HG03135 (cell line): Measurements from ENCODE around the gene RIMOC1.
A peak's percentile ranks its signal among the peaks of the same experiment; 100 is the strongest.
"Not testable (repeated sequence)": the region's sequence is repeated elsewhere in the genome, so short reads cannot be mapped to it uniquely, and the experiment has no call there.

Experiments
- ATAC-seq: cut with Tn5 transposase; IDR thresholded peaks from one replicate; pipeline ENCODE4 v1.9.1; 2021; ENCODE audit warnings: mild to moderate bottlenecking, moderate library complexity; ENCODE audit not compliant: unreplicated experiment

RIMOC1 gene

GRCh38 chr5:41885286-41885685 lies 18.9 kb upstream of the RIMOC1 start:
- no peak for ATAC-seq

GRCh38 chr5:41891066-41891707 lies 13.0 kb upstream of the RIMOC1 start:
- no peak for ATAC-seq

DNA sequence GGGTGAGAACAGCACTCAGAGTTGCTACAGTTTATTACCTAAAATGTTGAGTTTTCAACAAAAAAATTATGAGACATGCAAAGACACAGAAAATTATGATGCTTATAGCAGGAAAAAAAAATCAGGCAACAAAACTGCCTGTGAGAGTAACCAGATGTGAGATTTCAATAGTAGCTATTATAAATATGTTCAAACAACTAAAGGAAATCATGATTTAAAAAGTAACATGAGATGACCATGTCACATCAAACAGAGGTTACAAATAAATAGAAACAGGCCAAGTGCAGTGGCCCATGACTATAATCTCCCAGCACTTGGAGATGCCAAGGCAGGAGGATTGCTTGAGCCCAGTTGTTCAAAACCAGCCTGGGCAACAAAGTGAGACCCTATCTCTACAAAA lies 12.1 kb upstream of the RIMOC1 start:
- no peak for ATAC-seq

DNA sequence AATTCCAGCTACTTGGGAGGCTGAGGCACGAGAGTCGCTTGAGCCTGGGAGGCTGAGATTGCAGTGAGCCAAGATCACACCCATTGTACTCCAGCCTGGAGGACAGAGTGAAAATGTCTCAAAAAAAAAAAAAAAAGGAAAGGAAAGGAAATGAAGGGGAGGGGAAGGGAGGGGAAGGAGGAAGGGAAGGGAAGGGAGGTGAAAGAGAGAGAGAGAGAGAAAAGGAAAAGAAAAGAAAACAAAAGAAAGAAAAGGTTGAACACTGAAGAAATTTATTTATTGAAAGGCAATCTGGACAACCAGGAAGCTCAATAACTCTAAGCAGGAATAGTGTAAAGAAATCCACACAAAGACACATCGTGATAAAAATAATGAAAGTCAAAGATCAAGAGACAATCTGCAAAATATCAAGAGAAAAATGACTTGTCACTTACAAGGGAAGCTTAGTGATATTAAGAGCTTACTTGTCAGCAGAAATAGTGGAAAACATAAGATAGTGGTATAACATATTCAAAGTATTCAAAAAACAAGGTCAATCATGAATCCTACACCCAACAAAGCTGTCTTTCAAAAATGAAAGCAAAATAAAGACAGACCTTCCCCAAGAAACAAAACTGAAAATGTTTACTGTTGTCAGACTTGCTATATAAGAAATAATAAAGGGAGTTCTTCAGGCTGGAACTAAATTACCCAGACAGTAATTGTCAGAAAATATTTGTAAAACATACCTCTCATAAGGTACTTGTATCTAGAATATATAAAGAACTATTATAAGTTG lies 10.9 kb upstream of the RIMOC1 start:
- peak; percentile 69 for ATAC-seq

- no peak for ATAC-seq
Measured at GRCh38 chr5:41896230-41896629, 7.9 kb upstream of the RIMOC1 start.

GRCh38 chr5:41903382-41903891 lies 707 bp upstream of the RIMOC1 start:
- ATAC-seq, result no peak

DNA sequence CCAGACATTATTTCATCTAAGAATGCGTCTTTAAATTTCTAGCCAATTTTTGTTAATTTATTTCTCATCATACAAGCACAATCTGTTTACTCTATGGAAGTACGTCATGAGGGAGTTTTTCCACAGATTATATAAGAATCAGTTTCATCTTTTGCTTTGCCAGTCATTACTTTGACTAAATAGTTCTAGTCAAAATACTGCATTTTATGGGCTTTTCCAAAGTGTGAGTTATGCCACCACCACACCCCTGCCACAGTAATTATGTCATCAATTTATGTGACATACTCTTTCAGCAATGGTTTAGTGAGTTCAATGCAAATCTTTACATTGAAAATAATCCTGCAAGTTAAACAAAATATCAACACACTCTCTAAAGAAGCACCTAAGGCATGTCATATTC lies 2.0 kb downstream of the RIMOC1 start:
- ATAC-seq, result no peak

DNA sequence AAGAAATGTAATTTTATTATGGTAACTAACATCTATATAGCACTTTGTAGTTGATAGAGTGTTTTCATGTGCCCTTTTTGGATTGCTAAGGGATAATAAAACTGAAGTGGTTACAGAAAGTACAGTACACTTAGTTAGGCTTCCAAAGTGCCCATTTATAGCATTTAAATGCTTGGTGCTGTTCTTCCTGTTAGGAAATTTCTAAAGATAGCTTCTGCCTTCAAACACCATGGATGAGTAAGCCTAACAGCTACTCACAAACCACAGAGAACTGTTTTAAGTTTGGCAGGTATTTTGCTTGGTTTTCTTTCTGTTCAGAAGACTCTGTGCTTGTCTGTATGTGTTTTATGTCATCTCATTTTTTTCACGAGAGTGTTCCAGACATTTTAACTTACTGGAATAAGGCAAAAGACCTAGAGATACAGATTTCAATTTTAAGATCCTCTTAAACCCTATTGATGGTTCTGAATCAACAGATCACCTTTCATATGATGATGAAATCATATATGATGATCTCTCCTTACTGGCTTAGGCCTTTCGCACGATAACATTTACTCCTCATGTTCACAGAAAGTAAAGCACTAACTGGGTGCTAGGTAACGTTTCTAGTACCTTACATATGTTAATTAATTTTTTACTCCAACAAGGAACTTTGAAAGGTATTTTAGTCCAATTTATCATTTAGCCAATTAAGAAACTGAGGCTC lies 4.4 kb downstream of the RIMOC1 start:
- no peak for ATAC-seq

DNA sequence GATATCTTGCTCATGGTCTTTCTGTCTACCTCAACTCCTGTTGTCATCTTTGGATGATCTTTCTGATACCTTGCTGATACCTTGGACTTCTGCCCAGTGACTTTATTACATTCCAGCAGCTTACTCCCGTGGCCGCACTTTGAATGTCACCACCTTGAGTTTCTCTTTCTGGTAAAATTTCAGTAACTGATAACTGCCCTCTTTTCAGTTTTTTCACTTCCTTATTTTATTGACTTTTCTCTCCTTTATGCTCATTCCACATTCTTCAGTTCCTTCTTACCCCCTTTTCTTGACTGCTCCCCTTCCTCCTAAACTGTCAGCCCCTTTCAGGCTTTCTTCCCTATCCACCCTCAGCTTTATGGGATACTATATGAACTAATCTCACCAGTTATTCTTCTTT lies 14.0 kb downstream of the RIMOC1 start:
- ATAC-seq, result no peak

DNA sequence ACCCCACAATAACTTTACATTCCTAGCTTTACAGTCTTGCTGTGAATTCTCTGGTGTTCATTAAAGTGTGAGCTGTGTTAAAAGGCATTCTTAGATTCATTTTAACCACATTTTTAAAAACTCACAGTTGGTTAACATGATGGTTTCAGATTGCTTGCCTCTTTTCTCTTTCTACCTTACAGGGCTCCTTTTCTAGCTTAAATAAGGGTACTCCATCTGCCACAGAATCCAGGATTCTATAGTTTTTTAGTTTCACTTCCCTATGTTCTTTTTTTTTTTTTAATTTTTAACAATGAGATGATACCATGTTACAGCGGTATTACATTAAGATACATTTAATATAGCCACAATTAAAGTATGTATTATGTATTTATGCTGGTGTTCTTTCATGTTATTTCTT lies 17.0 kb downstream of the RIMOC1 start:
- ATAC-seq, result no peak

- no peak for ATAC-seq
Measured at GRCh38 chr5:41921874-41922273, 17.7 kb downstream of the RIMOC1 start.

DNA sequence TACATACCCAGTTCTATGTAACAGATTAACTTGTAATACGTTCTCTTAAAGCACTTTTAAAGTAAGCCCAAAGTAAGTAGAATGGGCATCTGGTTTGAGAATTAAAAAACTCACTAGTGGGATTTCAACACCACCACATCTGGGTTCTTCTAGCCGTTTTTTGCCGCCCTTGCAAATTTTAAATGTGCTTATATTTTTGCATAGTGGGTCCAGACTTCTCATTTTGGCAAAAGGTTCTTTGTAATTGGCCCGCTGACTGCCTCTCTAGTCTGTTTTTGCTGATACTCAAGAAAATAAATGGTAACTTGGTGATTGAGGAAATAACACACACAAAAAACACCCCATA lies 20.4 kb downstream of the RIMOC1 start:
- ATAC-seq, result no peak

DNA sequence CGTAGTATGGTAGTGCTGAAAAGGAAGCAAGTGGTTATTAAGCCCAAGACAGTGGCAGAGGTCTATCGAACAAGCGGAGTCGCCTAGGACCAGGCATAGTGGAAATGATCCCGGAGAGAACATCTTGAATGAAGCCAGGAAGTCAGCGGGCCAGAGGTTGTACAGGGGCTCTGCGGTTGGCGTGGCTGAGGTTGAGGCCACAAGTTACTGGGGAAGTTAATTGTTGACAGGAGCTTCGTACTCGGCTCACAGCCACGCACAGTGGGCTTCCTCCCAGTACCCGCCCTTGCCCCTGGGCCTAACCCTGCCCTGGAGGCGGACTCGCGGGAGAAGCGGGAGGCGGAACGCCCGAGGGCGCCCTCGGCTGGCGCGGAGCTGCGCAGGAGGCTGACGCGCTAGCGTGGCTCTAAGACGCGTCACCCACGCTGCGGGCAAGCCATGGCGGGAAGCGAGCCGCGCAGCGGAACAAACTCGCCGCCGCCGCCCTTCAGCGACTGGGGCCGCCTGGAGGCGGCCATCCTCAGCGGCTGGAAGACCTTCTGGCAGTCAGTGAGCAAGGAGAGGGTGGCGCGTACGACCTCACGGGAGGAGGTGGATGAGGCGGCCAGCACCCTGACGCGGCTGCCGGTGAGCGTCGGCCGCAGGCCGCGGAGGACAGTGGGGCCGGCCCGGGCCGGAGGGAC lies 20.9 kb downstream of the RIMOC1 start, which contains the start of gene FBXO4:
Gene FBXO4 (plus strand): TSS at position 410 of the 683 bp plus-strand sequence. CDS start 29 bp downstream, at position 439.
- peak; percentile 90 for ATAC-seq

DNA sequence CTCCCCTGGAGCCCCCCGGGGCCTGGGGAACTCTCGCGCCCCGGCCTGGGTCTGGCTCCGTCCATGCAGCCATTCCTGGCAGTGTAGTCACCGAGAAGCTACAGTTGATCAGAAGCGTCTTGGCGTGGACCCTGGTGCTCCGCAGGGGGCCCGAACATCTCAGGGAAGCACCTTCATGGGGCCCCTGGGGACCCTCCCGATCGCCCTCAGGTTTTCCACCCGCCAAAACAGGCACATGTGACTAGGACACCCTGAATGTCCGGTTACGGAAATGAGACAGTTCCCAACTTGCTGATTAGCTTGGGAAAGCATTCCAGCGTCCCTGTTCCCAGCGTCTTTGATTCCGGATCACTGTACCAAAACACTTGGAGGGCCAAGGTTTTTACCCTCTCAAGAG lies 21.4 kb downstream of the RIMOC1 start:
- peak; percentile 24 for ATAC-seq

DNA sequence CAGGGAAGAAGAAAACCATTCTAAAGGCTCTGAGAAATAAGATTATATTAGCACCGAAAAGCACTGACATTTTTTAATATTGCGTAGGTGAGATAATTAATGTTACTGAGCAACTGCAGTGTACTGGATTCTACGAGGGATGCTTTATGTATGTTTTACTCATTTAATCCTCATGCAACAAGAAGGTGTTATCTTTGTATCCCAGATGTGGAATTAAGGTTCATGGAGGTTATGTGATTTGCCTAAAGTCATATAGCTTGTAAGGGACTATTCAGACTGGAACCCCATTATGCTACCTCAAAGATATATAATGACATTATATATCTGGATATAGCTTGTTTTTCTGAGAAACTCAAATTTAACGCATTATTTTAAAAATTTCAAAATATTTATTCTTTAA lies 23.5 kb downstream of the RIMOC1 start:
- no peak for ATAC-seq

GRCh38 chr5:41929035-41929434 lies 24.9 kb downstream of the RIMOC1 start:
- ATAC-seq, result no peak

DNA sequence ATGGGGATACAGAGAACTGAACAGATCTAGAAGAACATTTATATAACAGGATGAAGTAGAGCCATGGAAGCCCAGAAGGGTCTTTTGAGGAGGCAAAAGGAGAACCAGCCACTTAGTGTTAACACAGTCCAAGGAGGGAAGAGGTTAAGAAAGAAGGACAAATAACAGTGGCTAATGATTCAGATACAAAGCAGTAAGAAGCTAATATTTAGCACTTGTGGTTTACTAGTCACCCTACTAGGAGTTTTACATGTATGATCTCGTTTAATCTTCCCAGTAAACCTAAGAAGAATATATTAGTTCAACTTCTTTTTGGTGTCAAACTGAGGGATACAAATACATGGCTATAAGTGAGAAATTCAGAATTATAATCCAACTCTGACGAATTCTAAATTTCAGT lies 28.6 kb downstream of the RIMOC1 start:
- no peak for ATAC-seq

DNA sequence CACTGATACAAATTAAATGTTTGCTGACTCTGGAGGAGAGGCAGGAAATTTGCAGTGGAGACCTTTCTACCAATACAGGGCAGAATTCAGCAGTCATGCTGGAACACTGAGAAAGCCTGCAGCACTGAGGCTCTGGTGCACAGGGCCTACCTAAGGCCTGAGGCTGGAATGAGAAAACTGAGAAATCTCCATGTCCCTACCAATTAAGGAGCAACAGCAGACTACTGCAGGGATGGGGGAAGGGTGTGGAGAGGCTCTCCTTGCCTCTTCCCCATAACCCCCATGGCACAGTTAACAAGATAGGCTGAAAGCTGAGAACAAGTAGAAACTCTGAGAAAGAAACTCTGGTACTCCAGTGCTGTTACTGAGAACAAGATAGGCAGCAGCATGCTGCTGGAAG lies 31.4 kb downstream of the RIMOC1 start:
- no peak for ATAC-seq

GRCh38 chr5:41940641-41941040 lies 36.5 kb downstream of the RIMOC1 start:
- ATAC-seq, result no peak

GRCh38 chr5:41945332-41945955 lies 41.3 kb downstream of the RIMOC1 start:
- not testable (repeated sequence) for ATAC-seq

DNA sequence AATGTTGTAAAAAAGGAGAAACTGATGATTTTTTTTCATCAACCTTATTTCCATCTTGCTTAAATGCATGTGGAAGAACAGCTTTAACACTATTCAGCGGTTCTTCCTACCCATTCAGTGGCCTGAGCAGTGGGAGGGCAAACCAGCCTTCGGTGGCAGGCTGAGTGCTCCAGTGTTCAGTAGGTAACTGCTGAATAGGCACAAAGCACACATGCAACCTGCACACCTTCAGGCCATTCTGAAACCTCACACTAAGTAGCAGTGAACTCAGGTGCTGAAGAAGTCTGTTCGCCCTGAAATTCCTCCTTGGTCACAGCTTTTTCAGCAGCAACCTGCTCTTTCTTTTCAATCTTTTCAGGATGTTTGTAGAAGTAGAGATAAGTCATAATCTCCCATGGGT lies 47.1 kb downstream of the RIMOC1 start:
- ATAC-seq, result no peak
